Parathyroid adenoma (tissue), 2 donors: ENCODE data around the gene RPL26.

ENCODE experiments used
- H2AFZ ChIP-seq: fragments of 300-600 bp; sonication (generic); one replicate; pipeline ENCODE4 v1.7.0; 2017; ENCODE audit warnings: antibody characterized with exemption, mild to moderate bottlenecking
- H3K27ac ChIP-seq: fragments of 300-600 bp; sonication (generic); one replicate; pipeline ENCODE4 v1.7.0; 2017
- H3K27me3 ChIP-seq: fragments of 300-600 bp; sonication (generic); one replicate; pipeline ENCODE4 v1.7.0; 2017; ENCODE audit warnings: low read length; ENCODE audit not compliant: control insufficient read depth, insufficient read depth
- H3K36me3 ChIP-seq: fragments of 300-600 bp; sonication (generic); one replicate; pipeline ENCODE4 v1.7.0; 2017; ENCODE audit warnings: low read length; ENCODE audit not compliant: control insufficient read depth, insufficient read depth
- H3K4me1 ChIP-seq: fragments of 300-600 bp; sonication (generic); one replicate; pipeline ENCODE4 v1.7.0; 2017; ENCODE audit warnings: control low read depth
- H3K4me2 ChIP-seq: fragments of 300-600 bp; sonication (generic); one replicate; pipeline ENCODE4 v1.7.0; 2017; ENCODE audit warnings: low read length
- H3K4me3 ChIP-seq: fragments of 300-600 bp; sonication (generic); one replicate; pipeline ENCODE4 v1.7.0; 2017; ENCODE audit warnings: low read depth, low read length
- H3K79me2 ChIP-seq: fragments of 300-600 bp; sonication (generic); one replicate; pipeline ENCODE4 v1.7.0; 2017; ENCODE audit warnings: control low read depth
- H3K9ac ChIP-seq: fragments of 300-600 bp; sonication (generic); one replicate; pipeline ENCODE4 v1.7.0; 2017; ENCODE audit warnings: mild to moderate bottlenecking
- H3K9me3 ChIP-seq: fragments of 300-600 bp; sonication (generic); one replicate; pipeline ENCODE4 v1.7.0; 2017; ENCODE audit warnings: low read length; ENCODE audit not compliant: control insufficient read depth
- TF ChIP-seq, protein P1 (sequence below): fragments of 300-600 bp; sonication (generic); IDR thresholded peaks from one replicate; pipeline ENCODE4 v1.7.0; 2017; ENCODE audit warnings: antibody characterized with exemption, mild to moderate bottlenecking
- donor health status: primary hyperparathyroidism.

The RPL26 gene

DNA sequence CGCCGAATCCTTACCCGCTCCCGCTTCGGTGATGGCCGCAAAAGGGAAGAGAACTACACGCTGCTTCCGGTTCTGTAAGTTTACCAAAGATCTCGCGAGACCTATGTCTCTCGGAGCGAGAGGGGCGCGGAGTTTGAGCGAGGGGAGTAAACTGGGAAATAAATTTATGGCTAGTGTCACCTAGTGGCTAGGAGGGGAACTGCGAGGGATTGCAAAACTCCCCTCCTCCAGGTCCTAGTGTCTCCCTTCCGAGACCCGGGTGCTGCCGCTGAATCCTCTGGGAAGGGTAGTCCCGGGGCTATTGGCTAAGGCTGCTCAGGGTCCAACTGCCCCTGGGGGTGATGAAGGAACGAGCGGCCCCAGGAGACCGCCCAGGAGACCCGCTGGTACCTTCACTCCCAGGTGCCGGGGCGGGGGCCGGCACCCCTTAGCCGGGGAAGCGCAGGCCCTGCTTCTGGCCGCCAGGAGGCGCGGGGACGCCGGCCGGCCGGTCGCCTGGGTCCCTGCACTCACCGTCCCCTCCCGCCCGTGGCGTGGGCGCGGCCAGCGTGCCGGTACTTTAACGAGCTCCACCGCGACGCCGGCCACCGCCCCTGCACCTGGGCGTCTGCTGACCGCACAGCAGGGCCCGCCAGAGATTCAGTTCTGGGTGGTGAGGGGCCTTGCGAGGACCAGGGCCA, at the start of gene RPL26:
Gene RPL26, minus strand, starts transcription at position 51 of the 680 bp plus-strand sequence. CDS start 883 bp downstream, outside the sequence.
- Histone ChIP-seq H3K9ac (peak within 1 kb of the TSS; percentile 9), H3K9me3 (no peaks in the 10 kb centered on the region), H3K27ac (peak within 1 kb of the TSS; percentile 72), H3K4me2 (peak within 1 kb of the TSS; percentile 89), H3K4me3 (peak within 1 kb of the TSS; percentile 86), H2AFZ (peak within 1 kb of the TSS; percentile 88), H3K36me3 (no peaks in the 10 kb centered on the region), H3K79me2 (peaks cover 10% of the 10 kb centered on the region), H3K4me1 (peaks cover 15% of the 10 kb centered on the region), H3K27me3 (no peaks in the 10 kb centered on the region)
- TF ChIP-seq, protein P1, sequence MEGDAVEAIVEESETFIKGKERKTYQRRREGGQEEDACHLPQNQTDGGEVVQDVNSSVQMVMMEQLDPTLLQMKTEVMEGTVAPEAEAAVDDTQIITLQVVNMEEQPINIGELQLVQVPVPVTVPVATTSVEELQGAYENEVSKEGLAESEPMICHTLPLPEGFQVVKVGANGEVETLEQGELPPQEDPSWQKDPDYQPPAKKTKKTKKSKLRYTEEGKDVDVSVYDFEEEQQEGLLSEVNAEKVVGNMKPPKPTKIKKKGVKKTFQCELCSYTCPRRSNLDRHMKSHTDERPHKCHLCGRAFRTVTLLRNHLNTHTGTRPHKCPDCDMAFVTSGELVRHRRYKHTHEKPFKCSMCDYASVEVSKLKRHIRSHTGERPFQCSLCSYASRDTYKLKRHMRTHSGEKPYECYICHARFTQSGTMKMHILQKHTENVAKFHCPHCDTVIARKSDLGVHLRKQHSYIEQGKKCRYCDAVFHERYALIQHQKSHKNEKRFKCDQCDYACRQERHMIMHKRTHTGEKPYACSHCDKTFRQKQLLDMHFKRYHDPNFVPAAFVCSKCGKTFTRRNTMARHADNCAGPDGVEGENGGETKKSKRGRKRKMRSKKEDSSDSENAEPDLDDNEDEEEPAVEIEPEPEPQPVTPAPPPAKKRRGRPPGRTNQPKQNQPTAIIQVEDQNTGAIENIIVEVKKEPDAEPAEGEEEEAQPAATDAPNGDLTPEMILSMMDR: peak; percentile 99

DNA sequence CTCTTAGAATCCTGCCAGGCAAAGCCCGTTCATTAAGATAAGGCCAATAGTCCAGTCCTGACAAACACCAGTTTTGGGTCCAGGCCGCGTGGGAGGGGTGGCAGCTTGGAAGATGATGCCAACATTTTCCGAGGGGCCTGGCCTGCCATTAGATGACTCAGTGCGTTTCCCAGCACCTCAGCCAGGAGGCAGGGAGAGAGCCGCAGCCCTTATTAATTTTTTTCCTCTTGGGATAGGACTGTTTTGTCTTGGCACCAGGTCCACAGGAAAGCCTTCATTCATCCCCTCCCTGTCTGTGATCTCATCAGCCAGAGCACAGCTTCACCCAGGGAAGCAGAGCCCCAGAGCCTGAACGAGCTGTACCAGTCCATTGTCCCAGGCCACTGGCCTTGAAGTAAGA, 48.0 kb upstream of the RPL26 start:
- Histone ChIP-seq H3K9ac (no peak overlapping the region), H3K4me2 (no peak overlapping the region), H3K27me3 (no peaks in the 10 kb centered on the region), H3K9me3 (no peaks in the 10 kb centered on the region), H3K4me3 (no peak overlapping the region), H3K27ac (no peak overlapping the region), H3K4me1 (no peaks in the 10 kb centered on the region), H2AFZ (no peak overlapping the region), H3K79me2 (no peaks in the 10 kb centered on the region), H3K36me3 (no peaks in the 10 kb centered on the region)
- TF ChIP-seq, protein P1: no peak

DNA sequence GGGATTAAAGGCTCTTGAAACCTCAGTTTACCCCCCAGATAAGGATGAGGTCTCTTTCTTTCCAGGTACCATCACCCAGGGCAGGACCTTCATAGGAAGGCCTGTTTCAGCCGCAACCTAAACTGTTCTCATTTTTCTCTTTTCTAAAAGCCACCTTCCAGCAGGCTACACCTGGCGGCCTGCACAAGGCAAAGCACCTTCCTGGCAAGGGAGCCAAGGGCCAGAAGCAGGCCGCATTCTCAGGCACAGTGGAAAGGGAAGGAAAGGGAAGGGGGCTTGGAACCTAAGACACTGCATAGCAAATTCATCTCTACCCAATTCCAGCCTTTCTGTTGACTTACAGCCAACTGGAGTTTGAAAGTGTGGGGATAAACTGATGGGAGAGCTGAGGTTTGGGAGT, 43.8 kb upstream of the RPL26 start:
- H3K27me3 ChIP-seq: no peaks in the 10 kb centered on the region
- H3K4me1 ChIP-seq: no peaks in the 10 kb centered on the region
- H3K4me2 ChIP-seq: no peak overlapping the region
- H2AFZ ChIP-seq: no peak overlapping the region
- no peak overlapping the region for H3K27ac ChIP-seq
- H3K36me3 ChIP-seq: no peaks in the 10 kb centered on the region
- no peaks in the 10 kb centered on the region for H3K79me2 ChIP-seq
- H3K9ac ChIP-seq: no peak overlapping the region
- H3K4me3 ChIP-seq: no peak overlapping the region
- no peaks in the 10 kb centered on the region for H3K9me3 ChIP-seq
- TF ChIP-seq, protein P1: no peak

DNA sequence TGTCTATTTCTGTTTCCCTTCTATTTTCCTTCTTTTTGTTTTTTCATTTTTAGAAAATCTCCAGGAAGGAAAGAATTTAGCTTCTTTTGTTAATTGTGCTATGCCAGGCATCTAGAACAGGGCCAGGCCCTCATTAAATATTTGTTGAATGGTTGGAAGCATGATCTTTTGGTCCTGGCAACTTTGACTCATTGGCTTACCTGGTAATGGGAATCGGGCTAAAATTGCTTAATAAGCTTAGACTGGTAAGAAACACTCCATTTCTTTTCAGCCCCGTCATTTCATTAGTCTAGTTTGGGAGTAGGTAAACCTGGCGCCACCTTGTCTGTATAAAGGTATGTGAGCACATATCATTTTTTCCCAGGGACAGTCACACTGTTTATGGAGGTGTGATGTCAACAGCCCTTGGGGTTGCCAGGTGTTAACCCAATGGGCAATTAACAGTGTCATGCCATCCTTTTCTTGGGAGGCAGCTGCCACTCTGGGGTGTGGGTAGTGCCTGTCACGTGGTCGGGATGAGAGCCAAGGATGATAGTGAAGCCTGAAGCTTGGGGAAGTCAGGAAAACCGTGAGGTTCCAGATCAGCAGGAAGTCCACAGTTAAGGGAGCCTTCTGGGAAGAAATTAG, 43.2 kb upstream of the RPL26 start:
- Histone ChIP-seq H2AFZ (no peak overlapping the region), H3K36me3 (no peaks in the 10 kb centered on the region), H3K4me3 (no peak overlapping the region), H3K27ac (no peak overlapping the region), H3K4me1 (no peaks in the 10 kb centered on the region), H3K79me2 (no peaks in the 10 kb centered on the region), H3K9me3 (no peaks in the 10 kb centered on the region), H3K9ac (no peak overlapping the region), H3K27me3 (no peaks in the 10 kb centered on the region), H3K4me2 (no peak overlapping the region)
- TF ChIP-seq, protein P1: no peak
